BJ (cell line): ENCODE data around the gene KAT5. TPM values are rescaled to one million over a fixed set of nuclear protein-coding genes. Genes with fewer than 3 reads are reported as not detected.

Source experiments
- CTCF ChIA-PET: fragments of 350-600 bp; formaldehyde crosslinking; extraction: SDS; loops from one replicate; lab custom pipeline; 2021; ENCODE audit warnings: antibody characterized with exemption, inconsistent platforms; lab: Yijun Ruan, JAX
- POLR2A ChIA-PET: fragments of 300-600 bp; sonication (Branson Sonifier 250); formaldehyde crosslinking; extraction: SDS; loops from one replicate; lab custom pipeline; 2021; ENCODE audit warnings: antibody characterized with exemption; lab: Charles Lee
- DNase-seq: peaks from one replicate; pipeline ENCODE4 v3.0.0-alpha.2; 2011; ENCODE audit warnings: low read depth
- H3K27me3 ChIP-seq: 2 replicates; pipeline ENCODE4 v1.6.0; 2011; ENCODE audit warnings: low read length; ENCODE audit not compliant: control insufficient read depth, insufficient read depth
- H3K36me3 ChIP-seq: 2 replicates; pipeline ENCODE4 v1.5.1; 2011; ENCODE audit warnings: low read length; ENCODE audit not compliant: control insufficient read depth, insufficient read depth
- H3K4me3 ChIP-seq: 2 replicates; pipeline ENCODE4 v1.5.1; 2011; ENCODE audit warnings: low read depth, mild to moderate bottlenecking, control low read depth, low read length
- polyA plus RNA-seq: library from polyadenylated mRNA; depleted of rRNA; stranded (reverse); fragments of >200 nt; gene quantifications from 2 replicates; pipeline ENCODE4 v1.2.3, GENCODE V29; 2011
- TF ChIP-seq, protein P1 (sequence below): IDR thresholded peaks from 2 replicates; pipeline ENCODE4 v1.5.1; 2011; ENCODE audit warnings: low read depth, mild to moderate bottlenecking, control low read depth, inconsistent platforms, low read length, moderate library complexity; ENCODE audit not compliant: insufficient read depth

KAT5 gene
- polyA plus RNA-seq, 1 experiment: 50.9 TPM

DNA sequence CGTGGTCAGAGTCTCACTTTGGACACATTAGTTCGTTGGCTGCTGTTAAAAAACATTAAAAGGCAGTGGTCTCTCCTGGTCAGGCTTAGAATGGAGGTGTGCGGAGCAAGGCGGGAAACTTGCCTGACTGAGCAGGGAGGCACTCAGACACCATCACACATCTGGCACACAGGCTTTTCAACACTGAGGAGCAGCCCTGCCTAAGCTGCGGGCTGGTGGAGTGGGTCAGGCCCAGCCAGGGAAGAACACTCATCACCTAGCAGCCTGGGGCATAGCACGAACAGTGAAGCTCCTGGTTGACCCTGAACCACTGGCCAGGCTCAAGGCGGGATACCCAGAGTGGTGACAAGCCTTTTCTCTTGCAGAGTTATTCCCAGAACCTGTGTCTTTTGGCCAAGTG is 4.2 kb downstream of the KAT5 start:
- TF ChIP-seq, protein P1, sequence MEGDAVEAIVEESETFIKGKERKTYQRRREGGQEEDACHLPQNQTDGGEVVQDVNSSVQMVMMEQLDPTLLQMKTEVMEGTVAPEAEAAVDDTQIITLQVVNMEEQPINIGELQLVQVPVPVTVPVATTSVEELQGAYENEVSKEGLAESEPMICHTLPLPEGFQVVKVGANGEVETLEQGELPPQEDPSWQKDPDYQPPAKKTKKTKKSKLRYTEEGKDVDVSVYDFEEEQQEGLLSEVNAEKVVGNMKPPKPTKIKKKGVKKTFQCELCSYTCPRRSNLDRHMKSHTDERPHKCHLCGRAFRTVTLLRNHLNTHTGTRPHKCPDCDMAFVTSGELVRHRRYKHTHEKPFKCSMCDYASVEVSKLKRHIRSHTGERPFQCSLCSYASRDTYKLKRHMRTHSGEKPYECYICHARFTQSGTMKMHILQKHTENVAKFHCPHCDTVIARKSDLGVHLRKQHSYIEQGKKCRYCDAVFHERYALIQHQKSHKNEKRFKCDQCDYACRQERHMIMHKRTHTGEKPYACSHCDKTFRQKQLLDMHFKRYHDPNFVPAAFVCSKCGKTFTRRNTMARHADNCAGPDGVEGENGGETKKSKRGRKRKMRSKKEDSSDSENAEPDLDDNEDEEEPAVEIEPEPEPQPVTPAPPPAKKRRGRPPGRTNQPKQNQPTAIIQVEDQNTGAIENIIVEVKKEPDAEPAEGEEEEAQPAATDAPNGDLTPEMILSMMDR: no peak
- Histone ChIP-seq H3K4me3 (no peak overlapping the region), H3K27me3 (no peaks in the 10 kb centered on the region), H3K36me3 (peaks cover 42% of the 10 kb centered on the region)
- CTCF ChIA-PET: no interaction called here
- DNase-seq: no peak
- POLR2A ChIA-PET: no interaction called here

DNA sequence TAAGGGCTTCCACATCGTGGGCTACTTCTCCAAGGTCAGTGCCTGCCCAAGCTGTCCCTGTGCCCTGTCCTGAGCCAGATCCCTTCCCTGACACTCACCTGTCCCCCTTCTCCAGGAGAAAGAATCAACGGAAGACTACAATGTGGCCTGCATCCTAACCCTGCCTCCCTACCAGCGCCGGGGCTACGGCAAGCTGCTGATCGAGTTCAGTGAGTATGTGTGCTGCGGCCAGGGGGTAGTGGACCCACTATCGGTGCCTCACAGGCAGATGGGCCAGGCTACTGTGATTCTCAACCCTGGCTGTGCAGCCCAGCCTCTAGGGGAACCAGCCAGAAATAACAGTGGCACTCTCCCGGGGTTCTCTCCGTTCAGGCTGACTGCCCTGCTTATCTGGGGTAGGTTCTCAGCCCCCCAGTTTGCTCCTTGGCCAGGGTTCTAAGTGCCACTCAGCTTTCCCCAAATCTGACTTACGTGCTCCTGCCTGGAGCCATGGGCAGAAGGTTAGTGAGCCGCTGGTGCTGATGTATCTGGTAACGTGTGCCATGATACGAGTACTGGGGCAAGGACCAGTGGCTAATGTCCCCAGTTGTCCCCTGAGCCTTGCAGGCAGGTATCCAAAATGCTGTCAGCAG is 4.8 kb downstream of the KAT5 start:
- CTCF ChIA-PET: no interaction called here
- POLR2A ChIA-PET: no interaction called here
- H3K27me3 ChIP-seq: no peaks in the 10 kb centered on the region
- TF ChIP-seq, protein P1: no peak
- DNase-seq: no peak
- no peak overlapping the region for H3K4me3 ChIP-seq
- H3K36me3 ChIP-seq: peaks cover 42% of the 10 kb centered on the region

DNA sequence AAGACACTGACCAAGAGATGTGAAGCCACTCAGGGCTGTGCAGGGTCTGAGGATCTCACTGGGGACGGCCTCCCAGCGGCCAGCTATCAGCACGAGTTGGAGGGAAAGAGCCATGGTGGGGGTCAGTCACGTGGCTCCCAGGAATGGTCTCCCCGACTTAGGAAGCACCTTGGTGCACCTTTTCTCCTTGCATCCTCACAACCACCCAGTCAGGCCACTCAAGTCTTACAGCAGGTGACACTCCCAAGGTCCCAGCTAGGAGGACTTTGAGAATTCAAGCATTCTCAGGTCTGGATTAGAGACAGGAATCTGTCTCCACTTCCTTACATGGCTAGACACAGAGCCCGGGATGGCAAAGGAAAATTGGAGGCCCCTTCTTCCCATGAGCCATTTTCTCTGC is 5.9 kb downstream of the KAT5 start:
- ChIA-PET POLR2A (no interaction called here), CTCF (interaction anchor here (3.1 to 3.2 kb wide), 2 partner anchors 52 to 100 kb away, joined by 12 to 14 read pairs; no protein-coding TSS in a partner anchor)
- TF ChIP-seq, protein P1: no peak
- Histone ChIP-seq H3K27me3 (no peaks in the 10 kb centered on the region), H3K36me3 (peaks cover 40% of the 10 kb centered on the region), H3K4me3 (no peak overlapping the region)
- no peak for DNase-seq

- POLR2A ChIA-PET: no interaction called here
- Histone ChIP-seq H3K36me3 (peaks cover 35% of the 10 kb centered on the region), H3K4me3 (no peak overlapping the region), H3K27me3 (no peaks in the 10 kb centered on the region)
- TF ChIP-seq, protein P1: no peak
- DNase-seq: no peak
- CTCF ChIA-PET: interaction anchor here (1.0 to 3.2 kb wide), 4 partner anchors 52 to 141 kb away, joined by 5 to 20 read pairs (median 13); no protein-coding TSS in a partner anchor
Measured at GRCh38 chr11:65718531-65718930, 6.5 kb downstream of the KAT5 start.

GRCh38 chr11:65718964-65719492 is 7.0 kb downstream of the KAT5 start:
- POLR2A ChIA-PET: no interaction called here
- DNase-seq: no peak
- TF ChIP-seq, protein P1: no peak
- CTCF ChIA-PET: interaction anchor here (0.8 to 3.2 kb wide), 7 partner anchors 7 to 147 kb away, joined by 3 to 20 read pairs (median 11); partner anchors contain the start of genes KAT5 and RELA
- no peaks in the 10 kb centered on the region for H3K27me3 ChIP-seq
- peak overlapping the region; percentile 60 for H3K4me3 ChIP-seq
- H3K36me3 ChIP-seq: peaks cover 34% of the 10 kb centered on the region
